ENCODE data around the gene MMP23B. TPM values are rescaled to one million over a fixed set of nuclear protein-coding genes. Genes with fewer than 3 reads are reported as not detected.
"Not testable (repeated sequence)": the region's sequence is repeated elsewhere in the genome, so short reads cannot be mapped to it uniquely, and the experiment has no call there.

MMP23B gene
- total RNA-seq, 4 donors from 2014 or later: 5.5 to 27.2 (median 9.4) TPM

DNA sequence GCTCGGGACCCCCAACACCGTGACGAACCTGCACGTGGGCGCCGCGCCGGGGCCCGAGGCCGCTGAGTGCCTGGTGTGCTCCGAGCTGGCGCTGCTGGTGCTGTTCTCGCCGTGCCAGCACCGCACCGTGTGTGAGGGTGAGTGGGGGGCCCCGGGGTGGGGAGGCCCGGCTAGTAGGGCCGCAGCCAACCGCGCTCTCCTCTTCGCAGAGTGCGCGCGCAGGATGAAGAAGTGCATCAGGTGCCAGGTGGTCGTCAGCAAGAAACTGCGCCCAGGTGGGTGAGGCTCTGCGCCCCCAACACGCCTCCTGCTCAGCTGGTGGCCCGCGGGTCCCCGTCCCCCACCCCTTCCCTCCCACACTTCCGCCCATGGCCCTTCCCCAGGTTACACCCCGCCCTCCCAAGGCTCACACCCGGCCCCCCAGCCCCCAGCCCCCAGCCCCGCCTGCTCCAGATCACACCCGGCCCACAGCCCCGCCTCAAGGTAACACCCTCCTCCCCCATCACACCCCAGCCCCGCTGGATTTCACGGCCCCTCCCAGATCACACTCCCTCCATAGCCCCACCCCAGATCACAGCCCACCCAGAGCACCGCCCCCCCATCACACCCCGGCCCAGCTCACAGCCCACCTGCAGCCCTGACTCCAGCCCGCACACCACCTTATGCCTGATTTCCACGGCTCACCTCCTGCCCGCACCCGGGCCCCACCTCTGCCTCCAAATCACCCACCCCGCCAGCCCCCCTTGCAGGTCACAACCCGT, 2.4 kb upstream of the MMP23B start:
- Histone ChIP-seq H3K27me3 (peaks cover 41% of the 10 kb centered on the region), H3K4me1 (peaks cover 0 to 27% (median 9%) of the 10 kb centered on the region in 3 donors), H3K4me3 (peak overlapping the region in 1 of 2 donors; percentile 45), H3K27ac (peak overlapping the region in 2 of 4 donors; percentile 78 to 88), H3K9me3 (no peaks in the 10 kb centered on the region), H3K36me3 (peaks cover 0 to 60% of the 10 kb centered on the region in 2 donors)
- WGBS, 2 donors (ENCODE audit: low coverage in 1 of 2): 80% methylated on average over 9 of the region's 48 CpGs; no CpG with 5 or more reads in 1 of the 2 donors
- ATAC-seq: no peak
- TF ChIP-seq EP300 (IDR thresholded peaks at IDR 0.05): no peak

DNA sequence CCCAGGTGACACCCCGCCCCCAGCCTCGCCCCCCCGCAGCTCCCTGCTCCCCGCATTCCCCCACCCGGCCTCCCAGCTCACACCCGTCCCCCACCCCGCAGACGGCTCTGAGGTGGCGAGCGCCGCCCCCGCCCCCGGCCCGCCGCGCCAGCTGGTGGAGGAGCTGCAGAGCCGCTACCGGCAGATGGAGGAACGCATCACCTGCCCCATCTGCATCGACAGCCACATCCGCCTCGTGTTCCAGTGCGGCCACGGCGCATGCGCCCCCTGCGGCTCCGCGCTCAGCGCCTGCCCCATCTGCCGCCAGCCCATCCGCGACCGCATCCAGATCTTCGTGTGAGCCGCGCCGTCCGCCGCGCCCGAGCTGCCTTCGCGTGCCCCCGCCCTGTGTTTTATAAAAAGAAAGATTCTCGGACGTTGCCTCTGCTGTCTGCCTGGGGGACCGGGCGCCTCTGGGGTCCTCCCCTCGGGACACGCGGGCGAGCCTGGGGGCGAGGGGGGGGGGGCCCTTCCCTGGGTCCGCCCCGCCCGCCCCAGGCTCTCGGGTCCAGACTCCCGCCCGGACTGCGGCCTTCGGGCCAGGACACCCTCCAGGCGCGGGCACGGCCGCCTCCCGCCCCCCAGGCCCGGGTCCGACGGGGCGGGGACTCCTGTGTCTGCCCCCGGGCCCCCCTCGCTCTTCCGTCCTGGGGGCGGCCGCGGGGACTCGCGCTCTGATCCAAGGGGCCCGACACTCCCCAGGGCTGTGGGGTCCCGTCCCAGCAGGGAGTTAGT, 1.6 kb upstream of the MMP23B start:
- Histone ChIP-seq H3K27me3 (peaks cover 41% of the 10 kb centered on the region), H3K4me3 (peak overlapping the region; percentile 5 to 45), H3K4me1 (peaks cover 0 to 27% (median 9%) of the 10 kb centered on the region in 3 donors), H3K27ac (peak overlapping the region in 3 of 4 donors; percentile 78 to 88 (median 83)), H3K9me3 (no peaks in the 10 kb centered on the region), H3K36me3 (peaks cover 0 to 52% of the 10 kb centered on the region in 2 donors)
- ATAC-seq: peak; percentile 68
- TF ChIP-seq POLR2A (IDR thresholded peaks at IDR 0.05): no peak
- TF ChIP-seq POLR2AphosphoS5 (IDR thresholded peaks at IDR 0.05): no peak
- no peak for TF ChIP-seq EP300 (IDR thresholded peaks at IDR 0.05)
- no peak for TF ChIP-seq CTCF (IDR thresholded peaks at IDR 0.05)
- no CpG with 5 or more reads among the region's 81 CpGs for WGBS, 2 donors (ENCODE audit: low coverage in 1 of 2)

GRCh38 chr1:1630965-1631781, 800 bp upstream of the MMP23B start:
- WGBS, 2 donors (ENCODE audit: low coverage in 1 of 2): 7% methylated on average over 3 of the region's 79 CpGs; no CpG with 5 or more reads in 1 of the 2 donors
- H3K4me3 ChIP-seq: peak overlapping the region in 1 of 2 donors; percentile 45
- peaks cover 0 to 45% of the 10 kb centered on the region in 2 donors for H3K36me3 ChIP-seq
- H3K27ac ChIP-seq: peak overlapping the region in 3 of 4 donors; percentile 78 to 88 (median 83)
- peak; percentile 79 for ATAC-seq
- peak; percentile 29 for TF ChIP-seq POLR2AphosphoS5 (IDR thresholded peaks at IDR 0.05)
- TF ChIP-seq POLR2A (IDR thresholded peaks at IDR 0.05): no peak
- peaks cover 0 to 27% (median 9%) of the 10 kb centered on the region in 3 donors for H3K4me1 ChIP-seq
- no peaks in the 10 kb centered on the region for H3K9me3 ChIP-seq
- H3K27me3 ChIP-seq: peaks cover 41% of the 10 kb centered on the region

- H3K4me3 ChIP-seq, H3K27ac ChIP-seq, H3K9me3 ChIP-seq, ATAC-seq: not testable (repeated sequence)
- Histone ChIP-seq H3K4me1 (peaks cover 0 to 27% (median 9%) of the 10 kb centered on the region in 3 donors), H3K36me3 (peaks cover 0 to 44% of the 10 kb centered on the region in 2 donors), H3K27me3 (peaks cover 39% of the 10 kb centered on the region)
- no CpG with 5 or more reads among the region's 35 CpGs for WGBS, 2 donors (ENCODE audit: low coverage in 1 of 2)
These were observed 1.4 kb downstream of the MMP23B start for GRCh38 chr1:1633409-1633808.

- not testable (repeated sequence) for H3K9me3 ChIP-seq, H3K27ac ChIP-seq, ATAC-seq, H3K4me3 ChIP-seq
- H3K36me3 ChIP-seq: peaks cover 0 to 42% of the 10 kb centered on the region in 2 donors
- 60% methylated on average over 1 of the region's 13 CpGs; no CpG with 5 or more reads in 1 of the 2 donors for WGBS, 2 donors (ENCODE audit: low coverage in 1 of 2)
- peaks cover 27% of the 10 kb centered on the region for H3K27me3 ChIP-seq
- peaks cover 0 to 27% (median 9%) of the 10 kb centered on the region in 3 donors for H3K4me1 ChIP-seq
These were observed 2.6 kb downstream of the MMP23B start for GRCh38 chr1:1634613-1635012.

GRCh38 chr1:1636621-1637478, 4.9 kb downstream of the MMP23B start:
- H3K4me1 ChIP-seq, H3K27me3 ChIP-seq, H3K9me3 ChIP-seq, H3K27ac ChIP-seq, H3K4me3 ChIP-seq, ATAC-seq: not testable (repeated sequence)
- peaks cover 0 to 51% of the 10 kb centered on the region in 2 donors for H3K36me3 ChIP-seq
- no CpG with 5 or more reads among the region's 37 CpGs for WGBS, 2 donors (ENCODE audit: low coverage in 1 of 2)

- peaks cover 0 to 51% of the 10 kb centered on the region in 2 donors for H3K36me3 ChIP-seq
- WGBS, 2 donors (ENCODE audit: low coverage in 1 of 2): no CpG with 5 or more reads among the region's 14 CpGs
- not testable (repeated sequence) for ATAC-seq, H3K4me1 ChIP-seq, H3K27ac ChIP-seq, H3K4me3 ChIP-seq, H3K27me3 ChIP-seq, H3K9me3 ChIP-seq
These were observed 5.5 kb downstream of the MMP23B start for GRCh38 chr1:1637479-1637875.

- not testable (repeated sequence) for H3K27me3 ChIP-seq, H3K9me3 ChIP-seq, H3K4me3 ChIP-seq, H3K27ac ChIP-seq, H3K4me1 ChIP-seq, ATAC-seq
- peaks cover 0 to 51% of the 10 kb centered on the region in 2 donors for H3K36me3 ChIP-seq
- no CpG with 5 or more reads among the region's 13 CpGs for WGBS, 2 donors (ENCODE audit: low coverage in 1 of 2)
These were observed 6.6 kb downstream of the MMP23B start for GRCh38 chr1:1638528-1638927.

DNA sequence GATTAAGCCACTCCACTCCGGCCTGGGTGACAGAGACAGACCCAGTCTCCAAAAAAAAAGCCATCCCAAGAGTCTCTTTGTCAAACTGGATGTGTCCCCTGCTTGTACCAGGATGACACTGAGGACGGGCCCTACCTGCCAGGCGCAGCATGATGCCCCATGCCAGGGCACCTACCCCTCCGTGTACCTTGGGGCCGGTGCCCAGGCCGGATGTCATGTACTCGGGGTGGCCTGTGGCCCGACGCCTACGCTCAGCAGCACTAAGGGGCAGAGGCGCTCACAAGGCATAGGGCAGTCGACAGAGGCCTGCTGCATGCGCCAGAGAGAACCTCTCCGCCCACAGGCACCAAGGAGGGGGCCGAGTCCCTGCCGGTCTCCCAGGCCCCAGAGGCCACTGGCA, 7.4 kb downstream of the MMP23B start:
- ATAC-seq, H3K4me1 ChIP-seq, H3K27me3 ChIP-seq, H3K4me3 ChIP-seq, H3K9me3 ChIP-seq, H3K27ac ChIP-seq: not testable (repeated sequence)
- 100% methylated on average over 1 of the region's 16 CpGs; no CpG with 5 or more reads in 1 of the 2 donors for WGBS, 2 donors (ENCODE audit: low coverage in 1 of 2)
- peaks cover 0 to 51% of the 10 kb centered on the region in 2 donors for H3K36me3 ChIP-seq

GRCh38 chr1:1640081-1640480, 8.1 kb downstream of the MMP23B start:
- H3K4me1 ChIP-seq, H3K9me3 ChIP-seq, H3K27ac ChIP-seq, H3K27me3 ChIP-seq, ATAC-seq, H3K4me3 ChIP-seq: not testable (repeated sequence)
- no CpG with 5 or more reads among the region's 25 CpGs for WGBS, 2 donors (ENCODE audit: low coverage in 1 of 2)
- peaks cover 0 to 51% of the 10 kb centered on the region in 2 donors for H3K36me3 ChIP-seq

Measured in gastroesophageal sphincter (tissue), 4 donors.